Trophoblast cell (in vitro differentiated cells and primary cell): Measurements from ENCODE around the gene KCNJ6.

Experiments
- DNase-seq, 2 donors: peaks; one replicate each; pipeline ENCODE4 v3.0.0-alpha.2; 2016
- H2AFZ ChIP-seq: 2 replicates; pipeline ENCODE4 v1.6.1; 2013; ENCODE audit warnings: low read length, moderate library complexity, mild to moderate bottlenecking; ENCODE audit not compliant: insufficient read depth, poor library complexity
- H2AK5ac ChIP-seq: 2 replicates; pipeline ENCODE4 v1.6.1; 2013; ENCODE audit warnings: mild to moderate bottlenecking, low read length
- H2BK120ac ChIP-seq: 2 replicates; pipeline ENCODE4 v1.6.1; 2013; ENCODE audit warnings: low read length, mild to moderate bottlenecking, moderate library complexity; ENCODE audit not compliant: insufficient read depth, poor library complexity
- H2BK12ac ChIP-seq: 2 replicates; pipeline ENCODE4 v1.6.1; 2013; ENCODE audit warnings: mild to moderate bottlenecking, low read length, moderate library complexity
- H2BK5ac ChIP-seq: 2 replicates; pipeline ENCODE4 v1.6.1; 2013; ENCODE audit warnings: low read length, low read depth, moderate library complexity, mild to moderate bottlenecking; ENCODE audit not compliant: poor library complexity
- H3K14ac ChIP-seq: 2 replicates; pipeline ENCODE4 v1.6.1; 2013; ENCODE audit warnings: mild to moderate bottlenecking, low read length
- H3K18ac ChIP-seq: 2 replicates; pipeline ENCODE4 v1.6.1; 2013; ENCODE audit warnings: mild to moderate bottlenecking, low read length
- H3K23ac ChIP-seq: 2 replicates; pipeline ENCODE4 v1.6.1; 2013; ENCODE audit warnings: low read length
- H3K27ac ChIP-seq: 2 replicates; pipeline ENCODE4 v1.5.1; 2013; ENCODE audit warnings: low read depth, mild to moderate bottlenecking, inconsistent platforms, low read length, moderate library complexity
- H3K27me3 ChIP-seq: 2 replicates; pipeline ENCODE4 v1.6.1; 2013; ENCODE audit warnings: inconsistent platforms, mild to moderate bottlenecking, low read length, moderate library complexity; ENCODE audit not compliant: insufficient read depth
- H3K36me3 ChIP-seq, 2 experiments: 1 replicate in 1 of 2; 2 replicates in 1 of 2; pipeline ENCODE4 v1.6.1; 2013; ENCODE audit warnings: low read length in 2 of 2, mild to moderate bottlenecking in 2 of 2, moderate library complexity in 1 of 2; ENCODE audit not compliant: insufficient read depth in 2 of 2, control insufficient read depth in 1 of 2
- H3K4ac ChIP-seq: 2 replicates; pipeline ENCODE4 v1.6.1; 2013; ENCODE audit warnings: low read depth, mild to moderate bottlenecking, low read length, moderate library complexity
- H3K4me1 ChIP-seq, 2 experiments: 1 replicate in 1 of 2; 2 replicates in 1 of 2; pipeline ENCODE4 v1.6.1; 2013; ENCODE audit warnings: low read length in 2 of 2, mild to moderate bottlenecking in 2 of 2, moderate library complexity in 1 of 2; ENCODE audit not compliant: insufficient read depth in 2 of 2, control insufficient read depth in 1 of 2
- H3K4me2 ChIP-seq: 2 replicates; pipeline ENCODE4 v1.6.1; 2013; ENCODE audit warnings: inconsistent platforms, mild to moderate bottlenecking, low read length, moderate library complexity
- H3K4me3 ChIP-seq: 2 replicates; pipeline ENCODE4 v1.5.1; 2013; ENCODE audit warnings: mild to moderate bottlenecking, low read depth, low read length, inconsistent platforms
- H3K79me1 ChIP-seq: one replicate; pipeline ENCODE4 v1.6.1; 2013; ENCODE audit warnings: low read length
- H3K79me2 ChIP-seq: 2 replicates; pipeline ENCODE4 v1.6.1; 2013; ENCODE audit warnings: low read length, mild to moderate bottlenecking; ENCODE audit not compliant: control insufficient read depth, insufficient read depth, poor library complexity
- H3K9ac ChIP-seq: 2 replicates; pipeline ENCODE4 v1.6.1; 2013; ENCODE audit warnings: mild to moderate bottlenecking, low read length
- H3K9me3 ChIP-seq: 2 replicates; pipeline ENCODE4 v1.6.1; 2013; ENCODE audit warnings: low read depth, mild to moderate bottlenecking, control low read depth, inconsistent platforms, low read length; ENCODE audit not compliant: insufficient read depth
- H4K12ac ChIP-seq: 2 replicates; pipeline ENCODE4 v1.6.1; 2013; ENCODE audit warnings: low read depth, mild to moderate bottlenecking, low read length, moderate library complexity
- H4K8ac ChIP-seq: 2 replicates; pipeline ENCODE4 v1.6.1; 2013; ENCODE audit warnings: low read depth, mild to moderate bottlenecking, low read length, moderate library complexity
- H4K91ac ChIP-seq: one replicate; pipeline ENCODE4 v1.6.1; 2013; ENCODE audit warnings: low read depth, mild to moderate bottlenecking, low read length, moderate library complexity
- WGBS: extraction: QIAGEN DNeasy Blood & Tissue Kit; methylation state at CpG from one replicate; pipeline ENCODE4 v1.1.7; 2013; ENCODE audit warnings: missing lambda C conversion rate; ENCODE audit not compliant: insufficient read length, insufficient coverage; ENCODE audit errors: extremely low coverage; 5-methylcytosine and 5-hydroxymethylcytosine counted together

The KCNJ6 gene

GRCh38 chr21:37800456-37801061, 115.7 kb downstream of the KCNJ6 start:
- H3K79me2 ChIP-seq = no peaks in the 10 kb centered on the region
- no peak overlapping the region for H2BK5ac ChIP-seq
- H4K12ac ChIP-seq = no peak overlapping the region
- no peaks in the 10 kb centered on the region for H3K27me3 ChIP-seq
- H3K18ac ChIP-seq = no peak overlapping the region
- H3K23ac ChIP-seq = no peak overlapping the region
- no peak overlapping the region for H3K9ac ChIP-seq
- H4K8ac ChIP-seq = no peak overlapping the region
- H3K4me3 ChIP-seq = no peak overlapping the region
- H3K79me1 ChIP-seq = no peaks in the 10 kb centered on the region
- no peak overlapping the region for H3K4me2 ChIP-seq
- no peak overlapping the region for H3K14ac ChIP-seq
- H3K9me3 ChIP-seq = peaks cover 4% of the 10 kb centered on the region
- H2AK5ac ChIP-seq = no peak overlapping the region
- DNase-seq = no peak
- no peaks in the 10 kb centered on the region for H3K4me1 ChIP-seq
- no peaks in the 10 kb centered on the region for H3K36me3 ChIP-seq
- H2BK12ac ChIP-seq = no peak overlapping the region
- no peak overlapping the region for H3K4ac ChIP-seq
- no peak overlapping the region for H2BK120ac ChIP-seq
- no CpG with 5 or more reads among the region's 11 CpGs for WGBS
- no peak overlapping the region for H2AFZ ChIP-seq
- H4K91ac ChIP-seq = no peak overlapping the region
- no peak overlapping the region for H3K27ac ChIP-seq

- no CpG with 5 or more reads among the region's 2 CpGs for WGBS
- no peak overlapping the region for H4K12ac ChIP-seq
- H2AFZ ChIP-seq = no peak overlapping the region
- no peak overlapping the region for H3K18ac ChIP-seq
- peaks cover 4% of the 10 kb centered on the region for H3K9me3 ChIP-seq
- DNase-seq = no peak
- H2BK120ac ChIP-seq = no peak overlapping the region
- no peaks in the 10 kb centered on the region for H3K27me3 ChIP-seq
- no peak overlapping the region for H4K91ac ChIP-seq
- H3K14ac ChIP-seq = no peak overlapping the region
- H3K79me1 ChIP-seq = no peaks in the 10 kb centered on the region
- H3K4me2 ChIP-seq = no peak overlapping the region
- no peaks in the 10 kb centered on the region for H3K4me1 ChIP-seq
- no peak overlapping the region for H3K27ac ChIP-seq
- H4K8ac ChIP-seq = no peak overlapping the region
- no peak overlapping the region for H3K4ac ChIP-seq
- H3K79me2 ChIP-seq = no peaks in the 10 kb centered on the region
- no peaks in the 10 kb centered on the region for H3K36me3 ChIP-seq
- H2BK5ac ChIP-seq = no peak overlapping the region
- H2AK5ac ChIP-seq = no peak overlapping the region
- no peak overlapping the region for H3K9ac ChIP-seq
- H3K23ac ChIP-seq = no peak overlapping the region
- H2BK12ac ChIP-seq = no peak overlapping the region
- no peak overlapping the region for H3K4me3 ChIP-seq
Observed at GRCh38 chr21:37800057-37800455, 116.2 kb downstream of the KCNJ6 start.

- WGBS = no CpG with 5 or more reads among the region's 3 CpGs
- H2AK5ac ChIP-seq = no peak overlapping the region
- no peak overlapping the region for H3K14ac ChIP-seq
- H3K27ac ChIP-seq = no peak overlapping the region
- H3K18ac ChIP-seq = no peak overlapping the region
- H3K9ac ChIP-seq = no peak overlapping the region
- no peaks in the 10 kb centered on the region for H3K36me3 ChIP-seq
- H3K4me3 ChIP-seq = no peak overlapping the region
- no peak overlapping the region for H4K8ac ChIP-seq
- no peak overlapping the region for H2BK120ac ChIP-seq
- no peaks in the 10 kb centered on the region for H3K79me1 ChIP-seq
- H3K27me3 ChIP-seq = no peaks in the 10 kb centered on the region
- H3K4ac ChIP-seq = no peak overlapping the region
- no peak overlapping the region for H3K4me2 ChIP-seq
- H4K91ac ChIP-seq = no peak overlapping the region
- H4K12ac ChIP-seq = no peak overlapping the region
- H2BK12ac ChIP-seq = no peak overlapping the region
- no peak overlapping the region for H2BK5ac ChIP-seq
- H3K9me3 ChIP-seq = peaks cover 4% of the 10 kb centered on the region
- DNase-seq = no peak
- H2AFZ ChIP-seq = no peak overlapping the region
- H3K23ac ChIP-seq = no peak overlapping the region
- no peaks in the 10 kb centered on the region for H3K4me1 ChIP-seq
- H3K79me2 ChIP-seq = no peaks in the 10 kb centered on the region
Observed at GRCh38 chr21:37799211-37800056, 116.8 kb downstream of the KCNJ6 start.

GRCh38 chr21:37797403-37797802, 118.9 kb downstream of the KCNJ6 start:
- Histone ChIP-seq H4K8ac (no peak overlapping the region), H3K4me1 (no peaks in the 10 kb centered on the region), H3K27ac (no peak overlapping the region), H2BK5ac (no peak overlapping the region), H3K27me3 (no peaks in the 10 kb centered on the region), H3K9me3 (no peaks in the 10 kb centered on the region), H4K12ac (no peak overlapping the region), H2AK5ac (no peak overlapping the region), H3K18ac (no peak overlapping the region), H3K36me3 (no peaks in the 10 kb centered on the region), H3K4me2 (no peak overlapping the region), H2BK120ac (no peak overlapping the region), H3K79me1 (no peaks in the 10 kb centered on the region), H3K23ac (no peak overlapping the region), H3K4ac (no peak overlapping the region), H2AFZ (no peak overlapping the region), H3K9ac (no peak overlapping the region), H4K91ac (no peak overlapping the region), H3K14ac (no peak overlapping the region), H3K79me2 (no peaks in the 10 kb centered on the region), H2BK12ac (no peak overlapping the region), H3K4me3 (no peak overlapping the region)
- WGBS = no CpG with 5 or more reads among the region's 4 CpGs
- no peak for DNase-seq
